HepG2 (cell line): ENCODE measurements around the gene ATP6V0A1. TPM values are rescaled to one million over a fixed set of nuclear protein-coding genes. Genes with fewer than 3 reads are reported as not detected.

ENCODE experiments used
- AGO2 ChIP-seq: fragments of 200-400 bp; formaldehyde crosslinking; optimal IDR thresholded peaks from 2 replicates; pipeline ENCODE3; 2017; ENCODE audit warnings: mild to moderate bottlenecking, low read depth, low read length, moderate library complexity
- CBX2 ChIP-seq, 2 experiments: fragments of 200-600 bp in 1 of 2; sonication (generic); formaldehyde crosslinking in 1 of 2; IDR thresholded peaks; 2 replicates each; pipeline versions ENCODE4 v1.7.0 to v1.8.1; 2018 to 2022; ENCODE audit warnings: low read depth in 2 of 2, low read length in 1 of 2, mild to moderate bottlenecking in 1 of 2, missing genetic modification reagents in 1 of 2
- CREB1 ChIP-seq, 2 experiments: fragments of 450-650 bp in 1 of 2; IDR thresholded peaks; 2 replicates each; pipeline ENCODE4 v1.6.1; 2016 to 2017; ENCODE audit warnings: control low read depth in 1 of 2, mild to moderate bottlenecking in 1 of 2, missing compliant biosample characterization in 1 of 2, missing genetic modification characterization in 1 of 2
- JUND ChIP-seq: sonication (generic); formaldehyde crosslinking; IDR thresholded peaks from 2 replicates; pipeline ENCODE4 v1.8.0; 2022; ENCODE audit warnings: mild to moderate bottlenecking, missing genetic modification reagents
- KDM5A ChIP-seq: fragments of 200-600 bp; sonication (generic); IDR thresholded peaks from 2 replicates; pipeline ENCODE4 v1.7.0; 2018; ENCODE audit warnings: antibody characterized with exemption, mild to moderate bottlenecking, low read length, borderline replicate concordance
- KDM5B ChIP-seq: sonication (generic); formaldehyde crosslinking; IDR thresholded peaks from 2 replicates; pipeline ENCODE4 v1.4.0; 2020; ENCODE audit warnings: missing genetic modification reagents, mild to moderate bottlenecking, borderline replicate concordance
- NR0B2 ChIP-seq: sonication (generic); formaldehyde crosslinking; IDR thresholded peaks from 2 replicates; pipeline ENCODE4 v1.4.0; 2020; ENCODE audit warnings: mild to moderate bottlenecking, missing genetic modification reagents
- PCBP2 ChIP-seq: fragments of 200-400 bp; formaldehyde crosslinking; optimal IDR thresholded peaks from 2 replicates; pipeline ENCODE3; 2018; ENCODE audit warnings: low read length, low read depth; ENCODE audit not compliant: poor library complexity, severe bottlenecking
- PRDM10 ChIP-seq: sonication (generic); formaldehyde crosslinking; IDR thresholded peaks from 2 replicates; pipeline ENCODE4 v1.4.0; 2020; ENCODE audit warnings: low read depth, missing genetic modification reagents
- RXRA ChIP-seq: sonication (generic); formaldehyde crosslinking; IDR thresholded peaks from 2 replicates; pipeline ENCODE4 v1.5.1; 2020; ENCODE audit warnings: missing genetic modification reagents
- SAP130 ChIP-seq: IDR thresholded peaks from 2 replicates; pipeline ENCODE4 v1.6.1; 2016; ENCODE audit warnings: low read depth
- SMAD1 ChIP-seq: sonication (generic); formaldehyde crosslinking; IDR thresholded peaks from 2 replicates; pipeline ENCODE4 v1.4.0; 2020; ENCODE audit warnings: missing genetic modification reagents, low read depth, mild to moderate bottlenecking, borderline replicate concordance
- SRY ChIP-seq: sonication (generic); formaldehyde crosslinking; IDR thresholded peaks from 2 replicates; pipeline ENCODE4 v1.8.0; 2022; ENCODE audit warnings: mild to moderate bottlenecking, missing genetic modification reagents
- ZC3H13 ChIP-seq: sonication (generic); formaldehyde crosslinking; IDR thresholded peaks from 2 replicates; pipeline ENCODE4 v1.8.1; 2023; ENCODE audit warnings: mild to moderate bottlenecking, missing genetic modification reagents, moderate library complexity
- ZNF143 ChIP-seq: sonication (generic); formaldehyde crosslinking; IDR thresholded peaks from 2 replicates; pipeline ENCODE4 v1.4.0; 2020; ENCODE audit warnings: missing genetic modification reagents
- ZNF431 ChIP-seq: sonication (generic); formaldehyde crosslinking; IDR thresholded peaks from 2 replicates; pipeline ENCODE4 v1.9.0; 2022; ENCODE audit warnings: missing genetic modification reagents, low read depth, mild to moderate bottlenecking, borderline replicate concordance
- ZNF549 ChIP-seq: sonication (generic); formaldehyde crosslinking; IDR thresholded peaks from 2 replicates; pipeline ENCODE4 v1.5.0; 2020; ENCODE audit warnings: missing genetic modification reagents
- ZNF619 ChIP-seq: sonication (generic); formaldehyde crosslinking; IDR thresholded peaks from 2 replicates; pipeline ENCODE4 v1.4.0; 2020; ENCODE audit warnings: mild to moderate bottlenecking, missing genetic modification reagents
- ZNF687 ChIP-seq: sonication (generic); formaldehyde crosslinking; IDR thresholded peaks from 2 replicates; pipeline ENCODE4 v1.5.1; 2020; ENCODE audit warnings: mild to moderate bottlenecking, missing genetic modification reagents, moderate library complexity
- ZNF850 ChIP-seq: sonication (generic); formaldehyde crosslinking; conservative IDR thresholded peaks from 2 replicates; pipeline ENCODE4 v1.9.0; 2021; ENCODE audit warnings: mild to moderate bottlenecking, missing genetic modification reagents
- polyA plus RNA-seq, 8 experiments: library from polyadenylated mRNA; depleted of rRNA in 3 of 8; stranded (reverse) in 7 of 8; unstranded in 1 of 8; fragments of >200 nt; fragmentation: Illumina TruSeq in 4 of 8; extraction: Trizol in 4 of 8; gene quantifications; 2 replicates each; pipeline versions ENCODE4 v1.2.1 to v1.2.3, GENCODE V29; 2011 to 2016; ENCODE audit warnings: low read depth in 4 of 8, missing spikeins in 1 of 8, mixed read lengths in 1 of 8; ENCODE audit not compliant: insufficient read depth in 1 of 8
- total RNA-seq, 5 experiments: library from RNA; depleted of rRNA; stranded (reverse); fragments of >200 nt; fragmentation: Illumina TruSeq; extraction: Trizol; gene quantifications; 2 replicates each; pipeline ENCODE4 v1.2.3, GENCODE V29; 2016; ENCODE audit warnings: low read depth in 1 of 5

Gene ATP6V0A1
- total and polyA plus RNA-seq, 2 of the 13 experiments (the other 11 are each of a cell fraction or from before 2014, with no cell fraction given): 27.9 to 54.1 TPM

- peak; percentile 43 for TF ChIP-seq ZNF687
- TF ChIP-seq PCBP2: no peak
- no peak for TF ChIP-seq PRDM10 (CRISPR knock-in tag)
- peak; percentile 40; the same call in 1 of the 2 replicates for TF ChIP-seq NR0B2 (CRISPR knock-in tag)
- no peak for TF ChIP-seq ZNF431 (CRISPR knock-in tag)
- TF ChIP-seq AGO2: peak; percentile 87
- no peak for TF ChIP-seq CBX2 (IDR thresholded peaks at IDR 0.05; ENCODE audit: low read depth, low read length)
- TF ChIP-seq CBX2 (CRISPR knock-in tag; IDR thresholded peaks at IDR 0.05; ENCODE audit: low read depth): no peak
- TF ChIP-seq ZC3H13 (CRISPR knock-in tag): peak; percentile 80
- TF ChIP-seq SRY: no peak
- no peak for TF ChIP-seq SMAD1 (CRISPR knock-in tag)
- no peak for TF ChIP-seq CREB1 (IDR thresholded peaks at IDR 0.05)
- no peak for TF ChIP-seq CREB1 (CRISPR knock-in tag; IDR thresholded peaks at IDR 0.05)
- TF ChIP-seq ZNF850: no peak
- TF ChIP-seq RXRA (CRISPR knock-in tag): no peak
- no peak for TF ChIP-seq ZNF549
- 0 out of 2 replicates have a peak, but pooled peaks have one; percentile 17 for TF ChIP-seq SAP130
- TF ChIP-seq ZNF143 (CRISPR knock-in tag): no peak
- TF ChIP-seq KDM5A: no peak
- TF ChIP-seq ZNF619 (CRISPR knock-in tag): no peak
- TF ChIP-seq JUND (CRISPR knock-in tag): no peak
- peak; percentile 35; the same call in 1 of the 2 replicates for TF ChIP-seq KDM5B (CRISPR knock-in tag)
Measured at GRCh38 chr17:42548070-42548837, 89.6 kb downstream of the ATP6V0A1 start (continued).
